ENCODE data around the gene DUSP28. TPM values are rescaled to one million over a fixed set of nuclear protein-coding genes. Genes with fewer than 3 reads are reported as not detected.

Gene DUSP28
- total RNA-seq, 1 donor from 2014 or later, result 1.9 TPM

DNA sequence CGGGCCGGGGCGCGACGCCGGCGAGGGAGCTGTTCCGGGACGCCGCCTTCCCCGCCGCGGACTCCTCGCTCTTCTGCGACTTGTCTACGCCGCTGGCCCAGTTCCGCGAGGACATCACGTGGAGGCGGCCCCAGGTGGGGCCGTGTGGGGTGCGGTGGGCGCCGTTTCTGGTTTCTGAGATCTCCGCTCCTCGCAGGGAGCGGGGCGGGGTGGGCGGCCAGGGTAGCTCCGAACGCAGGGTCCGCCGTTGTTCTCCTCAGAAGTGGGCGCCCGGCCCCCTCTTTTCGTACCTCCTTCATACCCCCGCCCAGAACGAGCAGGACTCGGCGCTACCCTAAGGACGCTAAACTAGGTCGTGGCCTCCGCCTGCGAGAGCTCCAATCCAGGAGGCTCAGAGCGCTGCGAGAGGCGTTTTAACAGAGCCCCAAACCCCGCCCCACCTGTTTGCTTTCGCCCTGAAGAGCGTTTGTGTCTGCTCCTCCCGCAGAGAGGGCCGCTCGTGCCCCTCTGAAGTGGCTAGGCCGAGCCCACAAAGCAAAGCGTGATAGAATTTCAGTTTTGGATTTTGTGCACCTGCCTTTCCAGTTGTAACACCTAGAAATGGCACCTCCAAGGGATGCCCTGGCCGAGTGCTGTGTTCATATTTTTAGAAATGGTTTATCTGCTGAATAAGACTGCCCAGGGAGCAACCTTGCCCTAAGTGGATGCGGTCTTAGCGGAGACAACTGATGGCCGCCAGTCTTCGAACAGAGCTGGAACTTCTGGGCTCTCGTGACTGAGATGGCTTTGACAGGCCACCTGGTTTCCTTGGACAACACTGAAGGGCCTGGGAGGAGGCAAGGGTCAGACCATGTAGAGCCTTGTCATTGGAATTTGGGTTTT lies 27.0 kb downstream of the DUSP28 start:
- peak; percentile 38 for DNase-seq

DNA sequence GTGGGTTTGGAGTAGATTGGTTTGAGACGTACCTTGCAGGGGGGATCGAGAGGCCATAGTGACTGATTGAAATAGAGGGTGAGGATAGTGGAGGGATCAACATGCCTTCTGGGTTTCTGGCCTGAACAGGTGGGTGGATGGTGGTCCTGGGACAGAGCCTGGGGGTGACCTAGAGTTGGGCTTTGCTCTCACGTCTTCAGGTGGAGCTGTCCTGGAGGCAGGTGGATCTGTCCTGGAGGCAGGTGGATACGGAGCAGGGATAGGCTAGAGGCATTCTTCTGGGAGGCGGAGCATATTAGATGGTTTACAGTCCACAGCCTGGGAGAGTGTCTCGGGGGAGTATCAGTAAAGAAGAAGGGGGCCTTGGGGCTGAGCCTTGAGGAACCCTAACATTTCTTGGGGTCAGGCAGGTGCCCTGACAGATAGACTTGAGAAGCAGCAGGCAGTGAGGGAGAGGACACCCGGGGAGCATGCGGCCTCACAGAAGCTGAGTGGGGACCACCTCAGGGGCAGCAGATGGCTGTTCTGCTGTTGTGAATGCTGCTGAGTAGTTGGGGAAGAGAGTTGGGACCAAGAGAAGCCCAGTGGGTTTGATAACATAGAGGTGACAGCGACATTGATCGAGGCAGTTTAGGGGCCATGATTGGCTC lies 28.0 kb downstream of the DUSP28 start:
- no peak for DNase-seq

DNA sequence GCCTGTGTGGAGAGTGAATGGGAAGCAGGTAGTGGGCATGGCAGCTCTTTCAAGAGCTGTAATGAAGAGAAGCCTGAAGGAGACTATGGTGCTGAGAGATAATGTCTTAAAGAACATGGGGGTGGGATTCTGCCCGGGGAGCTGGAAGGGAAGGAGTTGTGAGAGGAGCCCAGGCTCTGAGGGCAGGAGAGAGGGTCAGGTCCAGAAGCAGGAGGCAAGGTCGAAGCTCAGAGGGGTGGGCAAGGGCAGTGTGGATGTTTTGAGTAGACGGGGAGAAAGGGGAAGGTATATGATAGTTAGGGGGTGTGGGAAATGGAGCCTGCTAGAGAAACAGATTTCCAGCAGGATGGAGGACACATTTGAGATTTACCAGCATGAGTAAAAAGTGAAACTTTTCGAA lies 28.5 kb downstream of the DUSP28 start:
- no peak for DNase-seq

DNA sequence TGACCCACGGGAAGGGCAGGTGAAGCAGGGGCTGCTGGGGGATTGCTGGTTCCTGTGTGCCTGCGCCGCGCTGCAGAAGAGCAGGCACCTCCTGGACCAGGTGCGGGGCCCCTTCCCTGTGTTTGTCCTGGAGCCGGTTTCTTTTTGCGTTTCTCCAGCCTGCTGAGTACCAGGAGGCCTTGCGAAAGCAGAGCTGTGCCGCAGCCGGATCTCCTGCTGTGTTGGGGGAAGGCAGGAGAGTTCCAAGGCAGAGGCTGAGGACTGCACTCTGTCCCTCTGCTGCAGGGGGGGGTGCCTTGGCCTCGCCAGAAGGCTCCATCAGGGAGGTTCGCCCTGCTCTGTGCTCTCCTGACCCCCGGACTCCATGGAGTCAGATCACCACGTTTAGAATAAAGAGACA lies 29.2 kb downstream of the DUSP28 start:
- DNase-seq, result no peak

DNA sequence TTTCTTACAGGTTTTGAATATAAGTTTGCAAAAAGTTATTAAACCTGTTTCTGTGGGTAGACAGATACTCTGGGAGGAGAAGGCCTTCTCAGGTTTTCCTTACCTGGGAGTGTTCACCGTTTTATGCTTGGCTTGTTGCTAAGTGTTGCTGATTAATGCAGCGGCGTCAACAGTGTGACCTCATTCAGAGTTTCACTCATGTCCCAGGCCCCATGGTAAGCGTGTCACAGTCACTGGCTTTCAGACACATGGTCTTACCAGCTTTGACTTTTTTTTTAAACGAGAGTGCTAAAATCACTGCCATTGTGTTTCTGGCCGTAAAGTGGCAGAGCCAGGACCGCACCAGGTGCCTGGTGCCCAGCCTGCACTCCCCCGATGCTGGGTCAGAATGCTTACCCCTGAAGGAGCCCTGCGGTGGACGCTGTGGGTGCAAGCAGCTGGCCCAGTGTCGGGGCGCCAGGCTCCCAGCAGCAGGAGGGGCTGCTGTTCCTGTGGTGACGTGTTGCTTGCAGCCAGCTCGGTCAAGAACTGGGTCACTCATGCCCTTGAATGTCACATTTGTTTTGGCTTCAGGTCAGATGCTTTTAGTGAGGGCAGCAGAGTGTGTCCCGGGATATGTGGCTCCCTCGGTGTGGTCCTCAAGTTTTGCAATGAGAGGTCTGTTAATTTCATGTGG lies 29.8 kb downstream of the DUSP28 start:
- DNase-seq, result no peak

DNA sequence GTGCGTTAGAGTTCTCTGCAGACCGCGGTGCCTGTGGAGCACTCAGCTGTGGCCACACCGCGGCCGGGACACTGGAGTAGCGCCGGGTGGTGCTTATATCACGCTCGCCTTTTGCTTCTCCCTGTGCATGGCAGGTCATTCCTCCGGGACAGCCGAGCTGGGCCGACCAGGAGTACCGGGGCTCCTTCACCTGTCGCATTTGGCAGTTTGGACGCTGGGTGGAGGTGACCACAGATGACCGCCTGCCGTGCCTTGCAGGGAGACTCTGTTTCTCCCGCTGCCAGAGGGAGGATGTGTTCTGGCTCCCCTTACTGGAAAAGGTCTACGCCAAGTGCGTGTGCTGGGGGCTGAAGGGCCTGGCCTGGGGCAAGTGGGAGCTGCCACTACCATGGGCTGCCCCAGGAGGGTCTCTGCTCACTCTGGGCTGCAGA lies 30.5 kb downstream of the DUSP28 start:
- no peak for DNase-seq

DNA sequence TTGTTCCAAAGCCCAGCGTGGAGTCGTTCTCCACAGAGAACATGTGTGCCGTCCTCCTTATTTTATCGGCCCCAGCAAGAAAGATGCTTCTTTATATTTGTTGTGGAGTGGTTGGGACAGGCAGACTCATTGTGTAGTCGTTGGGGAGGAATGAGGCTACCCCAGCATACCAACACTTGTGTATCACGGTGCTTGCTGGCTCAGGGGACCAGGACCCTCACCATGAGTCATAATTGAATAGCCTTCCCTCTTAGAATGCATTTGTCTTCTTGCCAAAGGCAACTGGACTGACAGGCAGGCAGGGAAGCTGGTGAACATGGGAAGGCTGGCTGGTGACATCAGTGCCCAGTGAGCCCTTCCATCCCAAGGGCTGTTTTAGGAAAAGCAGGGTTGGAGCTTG lies 31.1 kb downstream of the DUSP28 start:
- DNase-seq, result no peak

DNA sequence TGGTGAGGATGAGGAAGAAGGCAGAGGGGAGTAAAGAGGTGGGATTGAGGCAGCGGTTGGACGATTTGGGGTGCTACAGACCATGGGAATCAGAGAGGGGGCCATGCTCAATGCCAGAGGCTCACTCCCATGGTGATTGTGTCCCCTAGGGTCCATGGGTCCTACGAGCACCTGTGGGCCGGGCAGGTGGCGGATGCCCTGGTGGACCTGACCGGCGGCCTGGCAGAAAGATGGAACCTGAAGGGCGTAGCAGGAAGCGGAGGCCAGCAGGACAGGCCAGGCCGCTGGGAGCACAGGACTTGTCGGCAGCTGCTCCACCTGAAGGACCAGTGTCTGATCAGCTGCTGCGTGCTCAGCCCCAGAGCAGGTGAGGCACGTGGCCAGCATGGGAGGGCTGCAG lies 31.6 kb downstream of the DUSP28 start:
- no peak for DNase-seq

DNA sequence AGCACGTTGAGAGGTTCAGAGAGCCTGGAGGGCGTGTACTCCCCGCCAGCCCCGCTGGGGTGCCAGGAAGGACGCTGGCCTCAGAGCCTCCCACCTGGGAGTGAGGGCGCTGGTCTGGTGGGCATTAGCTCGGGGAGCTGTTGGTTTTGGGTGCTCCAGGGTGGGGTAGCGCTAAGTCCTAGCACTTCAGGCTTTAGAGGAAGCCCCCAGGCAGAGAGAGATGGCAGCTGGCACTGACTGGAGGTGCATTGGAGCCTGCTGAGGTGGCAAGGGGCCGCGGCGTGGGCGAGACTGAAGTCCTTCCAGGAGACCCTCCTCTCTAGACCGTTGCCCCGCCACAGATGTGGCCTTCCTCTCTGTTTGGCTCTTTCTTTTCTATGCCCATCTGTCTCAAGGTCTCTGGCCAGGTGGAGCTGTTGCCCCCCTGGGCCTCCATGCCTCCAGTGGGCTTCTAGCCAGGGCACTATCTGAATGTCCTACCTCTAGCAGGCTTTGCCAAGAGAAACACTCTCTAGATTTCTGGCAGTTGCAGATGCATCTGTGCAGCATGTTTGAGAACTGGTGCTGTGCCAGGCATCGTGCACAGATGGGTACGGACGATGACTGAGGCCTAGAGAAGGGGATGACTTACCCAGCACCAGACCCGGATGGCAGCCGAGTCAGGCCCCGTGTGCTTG lies 33.0 kb downstream of the DUSP28 start:
- DNase-seq, result no peak

DNA sequence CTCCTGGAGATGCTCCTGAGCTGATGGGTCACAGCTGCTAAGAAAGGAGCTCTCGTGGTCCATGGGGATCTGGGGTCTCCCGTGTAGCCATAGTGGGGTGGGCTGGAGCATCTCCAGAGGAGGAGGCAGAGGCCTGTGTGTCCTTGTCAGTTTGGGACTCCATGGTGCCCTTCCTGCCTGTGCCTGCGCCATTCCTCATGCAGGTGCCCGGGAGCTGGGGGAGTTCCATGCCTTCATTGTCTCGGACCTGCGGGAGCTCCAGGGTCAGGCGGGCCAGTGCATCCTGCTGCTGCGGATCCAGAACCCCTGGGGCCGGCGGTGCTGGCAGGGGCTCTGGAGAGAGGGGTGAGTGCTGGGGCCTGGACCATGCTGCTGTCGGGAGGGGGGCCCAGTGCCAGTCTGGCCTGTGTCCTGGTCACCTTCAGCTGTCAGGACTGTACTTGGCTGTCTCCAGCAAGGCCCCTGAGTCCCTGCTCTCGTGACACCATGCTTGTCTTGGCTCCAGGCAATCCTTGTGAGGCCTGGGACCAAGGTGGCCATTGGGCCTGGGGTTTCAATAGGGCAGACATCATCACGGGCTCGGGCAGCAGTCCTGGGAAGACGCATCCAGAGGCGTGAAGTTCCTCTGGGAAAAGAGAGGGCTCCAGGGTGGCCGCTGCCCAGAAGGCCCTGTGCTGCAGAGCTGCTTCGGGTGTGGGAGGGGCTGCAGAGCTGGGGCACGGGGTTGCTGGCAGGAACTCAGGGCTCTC lies 33.7 kb downstream of the DUSP28 start:
- no peak for DNase-seq

DNA sequence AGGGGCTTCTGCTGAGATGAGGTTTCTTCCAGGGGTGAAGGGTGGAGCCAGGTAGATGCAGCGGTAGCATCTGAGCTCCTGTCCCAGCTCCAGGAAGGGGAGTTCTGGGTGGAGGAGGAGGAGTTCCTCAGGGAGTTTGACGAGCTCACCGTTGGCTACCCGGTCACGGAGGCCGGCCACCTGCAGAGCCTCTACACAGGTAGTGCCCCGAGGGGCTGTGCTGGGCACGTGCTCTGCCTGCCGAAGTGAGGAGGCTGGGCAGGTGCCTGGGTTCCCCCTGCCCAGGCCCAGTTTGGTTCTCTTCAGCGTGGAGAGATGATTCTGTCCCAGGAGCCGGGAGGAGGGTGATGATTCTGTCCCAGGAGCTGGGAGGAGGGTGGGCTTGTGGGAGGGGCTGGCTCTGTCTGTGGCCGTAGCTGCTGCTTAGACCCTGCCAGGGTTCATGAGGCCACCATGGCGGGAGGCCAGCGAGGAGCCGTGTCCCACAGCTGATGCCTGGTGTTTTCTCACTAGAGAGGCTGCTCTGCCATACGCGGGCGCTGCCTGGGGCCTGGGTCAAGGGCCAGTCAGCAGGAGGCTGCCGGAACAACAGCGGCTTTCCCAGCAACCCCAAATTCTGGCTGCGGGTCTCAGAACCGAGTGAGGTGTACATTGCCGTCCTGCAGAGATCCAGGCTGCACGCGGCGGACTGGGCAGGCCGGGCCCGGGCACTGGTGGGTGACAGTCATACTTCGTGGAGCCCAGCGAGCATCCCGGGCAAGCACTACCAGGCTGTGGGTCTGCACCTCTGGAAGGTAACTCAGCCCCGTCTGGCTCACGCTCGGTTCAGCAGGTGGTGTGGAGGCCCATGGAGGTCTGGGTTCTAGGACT lies 34.6 kb downstream of the DUSP28 start:
- no peak for DNase-seq

DNA sequence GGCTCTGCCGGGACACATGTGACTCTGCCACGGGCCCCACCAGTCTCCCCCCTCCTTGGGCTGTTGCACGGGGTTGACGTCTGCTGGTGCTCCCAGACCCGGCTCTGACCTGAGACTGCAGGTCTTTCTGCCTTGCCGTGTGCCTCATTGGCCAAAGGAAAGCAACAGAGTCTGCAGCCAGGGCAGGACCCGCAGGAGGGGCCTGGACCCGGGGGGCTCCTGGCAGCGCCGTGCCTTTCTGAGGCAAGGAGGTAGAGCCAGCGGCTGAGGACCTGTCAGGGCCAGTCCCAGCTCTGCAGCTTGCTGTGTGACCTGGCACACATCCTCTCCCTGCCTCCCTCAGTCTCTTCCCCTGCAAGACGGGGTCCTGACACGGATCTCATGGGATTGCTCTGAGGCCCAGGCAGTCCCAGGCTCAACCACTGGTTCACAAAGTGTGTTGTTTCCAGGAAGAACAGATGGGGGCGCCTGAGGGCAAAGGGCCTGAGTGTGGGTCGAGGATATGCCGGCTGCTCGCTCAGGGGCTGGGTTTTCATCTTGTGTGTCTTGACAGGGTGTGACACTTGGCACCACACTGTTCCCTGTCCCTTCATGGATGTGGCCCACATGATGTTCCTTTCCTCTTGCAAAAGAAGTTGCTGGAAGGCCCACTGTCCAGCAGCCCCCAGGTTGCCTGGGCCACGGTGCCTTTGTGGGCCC lies 35.4 kb downstream of the DUSP28 start:
- peak; percentile 30 for DNase-seq

DNA sequence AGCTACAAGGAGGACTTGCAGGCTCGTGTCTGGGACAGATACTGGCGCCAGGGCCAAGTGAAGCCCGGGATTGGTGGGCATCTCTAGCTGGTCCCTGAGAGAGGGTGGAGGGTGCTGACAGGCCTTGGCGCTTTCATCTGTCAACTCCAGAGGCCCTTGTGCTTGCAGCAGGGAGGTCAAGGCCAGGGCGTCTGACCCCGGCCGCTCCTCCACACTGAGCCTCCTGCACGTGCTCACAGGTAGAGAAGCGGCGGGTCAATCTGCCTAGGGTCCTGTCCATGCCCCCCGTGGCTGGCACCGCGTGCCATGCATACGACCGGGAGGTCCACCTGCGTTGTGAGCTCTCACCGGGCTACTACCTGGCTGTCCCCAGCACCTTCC lies 35.9 kb downstream of the DUSP28 start:
- DNase-seq, result no peak

DNA sequence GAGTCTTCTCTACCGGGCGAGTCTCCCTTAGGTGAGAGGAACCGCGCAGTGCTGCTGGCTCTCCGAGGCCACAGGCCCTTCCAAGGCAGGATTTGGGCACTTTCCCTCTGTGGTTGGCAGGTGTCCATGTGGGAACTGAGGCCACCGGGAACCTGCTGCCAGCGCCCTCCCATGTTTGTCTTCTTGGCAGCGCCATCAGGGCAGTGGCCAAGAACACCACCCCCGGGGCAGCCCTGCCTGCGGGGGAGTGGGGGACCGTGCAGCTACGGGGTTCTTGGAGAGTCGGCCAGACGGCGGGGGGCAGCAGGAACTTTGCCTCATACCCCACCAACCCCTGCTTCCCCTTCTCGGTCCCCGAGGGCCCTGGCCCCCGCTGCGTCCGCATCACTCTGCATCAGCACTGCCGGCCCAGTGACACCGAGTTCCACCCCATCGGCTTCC lies 36.4 kb downstream of the DUSP28 start:
- DNase-seq, result no peak

DNA sequence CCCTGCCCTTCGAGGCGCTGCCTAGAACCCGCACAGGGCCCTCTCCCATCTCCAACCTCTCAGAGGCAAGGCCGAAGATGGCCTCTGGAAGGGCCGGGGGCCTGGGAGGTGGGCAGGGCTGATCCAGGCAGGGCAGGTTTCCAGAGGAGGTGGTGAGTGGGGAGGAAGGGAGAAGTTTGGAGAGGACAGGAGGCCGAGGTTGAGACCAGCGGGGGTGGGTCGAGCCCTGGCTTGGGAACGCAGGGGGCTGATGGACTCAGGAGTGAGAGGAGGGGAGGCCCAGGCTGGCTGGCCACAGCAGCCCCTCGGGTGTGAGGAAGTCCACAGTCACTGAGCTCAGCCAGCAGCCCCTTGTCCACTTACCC lies 36.9 kb downstream of the DUSP28 start:
- DNase-seq, result no peak

DNA sequence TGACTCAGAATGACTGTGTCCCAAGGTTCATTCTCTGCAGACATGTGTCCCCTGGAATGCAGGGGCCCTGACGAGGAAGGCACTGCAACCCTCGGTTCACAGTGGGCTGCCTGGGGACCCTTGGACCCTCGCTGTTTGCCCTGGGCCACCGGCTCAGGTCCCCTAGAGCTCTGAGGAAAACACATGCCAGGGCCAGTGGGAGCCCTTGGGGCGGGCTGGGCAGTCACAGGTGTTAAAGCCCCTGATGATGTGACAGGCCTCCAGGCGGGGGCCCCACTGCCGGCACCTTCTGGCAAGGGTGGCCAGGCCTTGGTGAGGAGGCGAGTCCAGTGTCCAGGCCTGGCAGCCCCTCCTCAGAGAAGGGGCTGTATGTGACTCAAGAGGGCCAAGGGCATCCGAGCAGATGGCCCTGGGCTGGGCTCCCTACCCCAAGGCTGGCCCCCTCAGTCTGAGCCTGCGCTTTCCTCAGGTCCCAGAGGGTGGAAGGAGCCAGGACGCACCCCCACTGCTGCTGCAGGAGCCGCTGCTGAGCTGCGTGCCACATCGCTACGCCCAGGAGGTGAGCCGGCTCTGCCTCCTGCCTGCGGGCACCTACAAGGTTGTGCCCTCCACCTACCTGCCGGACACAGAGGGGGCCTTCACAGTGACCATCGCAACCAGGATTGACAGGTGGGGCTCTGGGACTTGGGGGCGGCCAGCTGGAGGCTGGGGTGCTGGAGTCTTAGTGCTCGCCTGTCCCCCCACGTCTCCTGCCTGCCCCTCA lies 37.4 kb downstream of the DUSP28 start:
- DNase-seq, result no peak

DNA sequence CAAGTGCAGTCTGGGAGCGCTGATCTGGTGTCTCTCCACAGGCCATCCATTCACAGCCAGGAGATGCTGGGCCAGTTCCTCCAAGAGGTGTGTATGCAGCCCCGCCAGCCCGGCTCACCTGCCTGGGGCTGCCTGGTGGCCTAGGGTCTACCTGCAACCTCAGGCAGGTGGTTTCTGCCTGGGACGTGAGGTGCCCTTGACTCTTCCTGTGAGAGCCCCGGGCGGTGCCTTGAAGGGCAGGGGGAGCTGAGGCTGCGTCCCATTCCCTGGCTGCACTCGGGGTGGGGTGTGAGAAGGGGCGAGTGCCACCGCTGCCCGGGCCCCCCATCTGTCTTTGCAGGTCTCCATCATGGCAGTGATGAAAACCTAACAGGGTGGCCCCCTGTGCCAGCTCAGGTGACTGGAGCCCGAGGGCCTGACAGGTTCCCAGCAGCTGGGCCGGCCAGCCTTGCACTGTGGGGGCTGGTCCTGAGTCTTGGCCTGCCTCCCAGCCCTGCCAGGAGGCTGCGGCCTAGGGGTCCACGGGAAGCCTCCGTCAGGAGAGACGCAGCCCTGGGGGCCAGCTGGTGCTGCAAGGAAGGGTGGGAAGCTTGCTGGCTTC lies 38.3 kb downstream of the DUSP28 start:
- no peak for DNase-seq

DNA sequence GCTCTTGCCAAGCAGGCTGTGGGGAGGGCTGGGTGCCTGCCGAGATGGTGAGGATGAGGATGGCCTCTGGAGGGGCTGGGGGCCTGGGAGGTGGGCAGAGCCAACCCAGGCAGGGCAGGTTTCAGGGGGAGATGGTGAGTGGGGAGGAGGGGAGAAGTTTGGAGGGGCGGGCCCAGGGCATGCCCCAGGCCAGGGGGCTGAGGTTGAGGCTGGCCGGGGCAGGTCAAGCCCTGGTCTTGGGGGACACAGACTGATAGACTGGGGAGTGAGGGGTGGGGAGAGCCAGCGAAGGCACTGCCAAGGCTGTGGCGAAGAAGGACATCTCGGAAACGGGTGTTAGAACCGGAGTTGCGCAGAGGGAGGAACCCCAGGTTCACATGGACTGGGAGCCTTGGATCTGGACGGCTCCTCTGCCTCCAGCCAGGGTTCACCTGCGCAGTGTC lies 39.0 kb downstream of the DUSP28 start:
- DNase-seq, result no peak

DNA sequence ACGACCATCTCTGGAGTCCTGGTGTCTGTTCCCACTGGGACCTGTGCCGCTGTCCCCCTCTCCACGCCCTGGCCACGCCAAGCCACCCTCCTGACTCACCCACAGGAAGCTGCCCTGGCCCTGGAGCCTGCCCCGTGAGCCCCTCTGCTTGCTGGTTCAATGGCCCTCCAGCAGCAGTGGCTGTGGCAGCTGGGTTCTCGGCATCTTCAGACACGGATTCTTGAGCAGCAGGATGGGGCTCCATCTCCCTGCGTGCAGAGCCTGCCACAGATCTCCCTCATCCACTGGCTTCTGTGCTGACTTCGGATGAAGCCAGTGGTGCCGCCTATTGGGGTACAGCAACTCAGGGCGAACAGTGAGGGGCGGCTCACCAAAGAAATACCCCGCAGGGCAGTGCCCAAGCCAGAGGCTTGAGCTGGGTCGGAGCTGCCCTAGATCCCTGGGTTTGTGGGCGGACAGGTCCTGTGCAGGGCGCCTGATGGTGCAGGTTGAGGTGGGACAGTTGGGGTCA lies 40.3 kb downstream of the DUSP28 start:
- DNase-seq, result no peak

Data from dermis blood vessel endothelial cell (primary cell).